ENCODE measurements around the gene CNTN4.

CNTN4 gene

DNA sequence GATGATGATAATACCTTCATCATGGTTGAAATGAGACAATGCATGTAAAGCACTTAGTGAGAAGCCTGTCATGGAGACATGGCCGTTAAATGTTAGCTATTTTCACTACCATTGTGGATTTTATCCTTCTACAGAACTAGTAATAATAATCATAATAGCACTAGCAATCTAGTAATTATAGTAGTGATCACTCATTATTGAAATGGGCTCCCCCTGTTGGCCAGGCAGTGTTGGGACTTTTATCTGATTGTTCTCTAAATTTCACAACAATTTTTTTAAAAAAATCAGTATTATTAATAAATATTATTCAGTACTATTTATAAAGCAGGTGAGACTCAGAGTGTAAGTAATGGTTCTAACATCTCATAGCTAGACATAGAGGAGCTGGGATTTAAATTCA, 615.3 kb downstream of the CNTN4 start:
- no peak for DNase-seq

DNA sequence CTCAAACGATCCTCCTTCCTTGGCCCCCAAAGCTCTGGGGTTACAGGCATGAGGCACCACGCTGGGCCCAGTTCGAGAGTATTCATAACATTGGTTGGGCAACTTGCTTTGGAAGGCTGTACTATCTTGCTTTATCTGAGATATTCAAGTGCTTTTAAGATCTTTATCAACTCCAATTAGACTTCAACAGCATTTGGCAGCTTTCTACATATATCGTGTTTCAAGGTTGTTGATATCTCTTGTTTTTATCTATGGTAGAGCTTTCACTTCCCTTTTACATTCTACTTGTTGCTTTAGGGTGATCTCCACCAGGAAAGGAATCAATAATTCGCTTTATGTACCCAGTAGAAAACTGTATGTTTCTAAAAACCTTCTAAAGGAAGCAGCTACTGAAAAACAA, 616.2 kb downstream of the CNTN4 start:
- DNase-seq: no peak

DNA sequence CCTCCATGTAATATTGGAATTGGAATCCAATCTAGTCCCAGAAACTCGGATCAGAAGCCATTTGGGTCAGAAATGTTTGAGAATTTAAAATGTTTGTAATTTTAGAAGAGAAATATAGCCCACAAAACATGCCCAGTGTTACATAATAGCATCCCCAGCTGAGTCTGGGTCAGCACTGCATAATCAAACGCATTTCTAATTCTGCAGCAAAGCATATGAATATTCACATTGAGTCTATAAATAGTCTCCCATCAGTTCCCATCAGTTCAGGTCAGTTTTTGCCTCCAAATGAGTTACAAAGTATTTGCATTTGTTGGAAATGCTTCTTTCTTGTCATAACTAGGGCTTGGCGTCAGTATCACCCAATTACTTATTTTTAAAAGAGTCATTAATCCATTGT, 628.4 kb downstream of the CNTN4 start:
- DNase-seq: no peak

DNA sequence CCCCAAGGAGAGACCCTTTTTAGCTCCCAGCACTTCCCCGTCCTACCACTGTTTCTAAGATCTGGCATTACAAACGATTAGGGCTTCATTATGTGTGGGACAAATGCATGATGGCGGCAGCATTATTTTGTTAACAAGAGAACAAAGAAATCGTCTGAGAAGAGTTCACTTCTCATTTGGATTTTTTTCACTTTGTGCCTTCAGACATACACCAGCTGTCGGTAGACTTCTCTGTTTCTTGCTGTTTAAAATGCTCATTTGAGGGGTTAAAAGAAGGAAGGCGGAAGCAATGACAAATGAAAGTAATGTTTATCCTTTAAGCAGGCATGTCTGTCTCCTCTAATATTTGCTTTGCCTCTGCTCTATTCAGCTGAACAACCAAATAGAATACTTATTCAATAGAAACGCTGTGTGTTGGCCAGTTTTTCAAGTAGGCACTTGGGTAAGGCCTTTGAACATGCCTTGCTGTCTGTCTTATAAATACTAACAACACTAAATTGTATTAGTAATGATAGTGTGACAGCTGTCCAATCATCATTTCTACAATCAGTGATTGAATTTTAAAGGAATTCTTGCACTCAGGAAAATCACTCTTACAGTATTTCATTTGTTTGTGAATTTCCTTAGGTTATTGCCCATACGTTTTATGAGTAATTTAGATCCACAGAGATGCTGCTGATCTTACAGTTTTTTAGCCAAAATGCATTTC, 629.1 kb downstream of the CNTN4 start:
- no peak for DNase-seq

DNA sequence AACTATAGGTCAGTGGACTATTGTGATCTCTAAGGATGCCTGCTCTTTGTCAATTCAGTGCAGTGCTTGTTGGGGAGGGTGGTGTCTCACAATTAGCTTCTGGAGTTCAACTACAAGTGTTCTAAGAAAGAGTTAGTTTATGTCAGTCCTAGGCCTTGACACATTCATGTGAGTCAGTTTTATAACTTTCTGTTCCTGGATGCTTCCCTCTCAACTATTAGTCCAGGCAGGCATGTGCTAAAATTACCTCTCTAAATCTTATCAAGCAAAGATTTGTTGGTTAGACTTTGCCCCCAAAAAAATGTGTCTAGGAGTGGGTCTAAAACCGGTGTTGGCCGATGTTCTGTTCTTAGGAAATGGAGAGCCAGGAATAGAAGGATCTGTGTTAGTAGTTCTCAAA, 633.2 kb downstream of the CNTN4 start:
- no peak for DNase-seq

DNA sequence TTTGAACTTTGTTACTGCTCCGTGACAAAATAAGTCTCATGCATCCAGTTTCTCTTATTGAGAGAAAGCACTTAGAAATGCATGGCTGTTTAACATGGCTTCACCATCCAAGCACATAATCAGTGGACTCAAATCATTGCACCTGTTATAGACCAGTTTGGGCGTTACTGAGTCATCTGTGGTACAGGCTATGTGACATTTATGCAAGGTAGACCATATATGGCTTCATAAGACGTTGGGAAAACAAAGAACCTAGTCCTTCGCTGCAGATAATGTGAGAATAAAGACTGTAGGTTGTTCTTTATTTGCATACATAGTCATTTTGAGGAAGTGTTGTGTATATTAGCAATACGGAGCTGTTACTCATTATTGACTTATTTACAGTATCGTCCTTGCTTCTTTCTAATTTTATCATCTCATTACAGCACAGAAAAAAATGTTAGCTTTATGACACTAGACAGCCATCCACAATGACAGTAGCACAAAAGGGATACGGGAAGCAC, 636.8 kb downstream of the CNTN4 start:
- no peak for DNase-seq

DNA sequence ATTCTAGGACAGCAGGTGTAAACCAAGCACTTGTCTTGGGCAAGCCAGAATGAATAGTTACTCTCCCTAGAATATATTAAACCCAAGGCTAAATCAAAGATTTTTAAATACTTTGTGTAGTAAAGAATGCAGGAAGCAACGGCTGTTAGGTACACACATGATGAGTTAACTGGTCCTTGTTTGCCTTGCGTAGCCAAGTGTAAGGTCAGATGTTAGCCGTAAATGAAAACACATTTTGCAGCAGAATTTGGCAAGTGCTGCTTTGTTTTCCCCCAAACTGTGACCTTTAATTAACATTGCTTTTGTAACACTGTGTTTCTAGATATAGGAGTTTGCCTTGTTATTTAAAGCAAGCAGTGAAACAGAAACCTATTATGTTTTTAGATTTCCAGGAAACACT, 642.9 kb downstream of the CNTN4 start:
- no peak for DNase-seq

DNA sequence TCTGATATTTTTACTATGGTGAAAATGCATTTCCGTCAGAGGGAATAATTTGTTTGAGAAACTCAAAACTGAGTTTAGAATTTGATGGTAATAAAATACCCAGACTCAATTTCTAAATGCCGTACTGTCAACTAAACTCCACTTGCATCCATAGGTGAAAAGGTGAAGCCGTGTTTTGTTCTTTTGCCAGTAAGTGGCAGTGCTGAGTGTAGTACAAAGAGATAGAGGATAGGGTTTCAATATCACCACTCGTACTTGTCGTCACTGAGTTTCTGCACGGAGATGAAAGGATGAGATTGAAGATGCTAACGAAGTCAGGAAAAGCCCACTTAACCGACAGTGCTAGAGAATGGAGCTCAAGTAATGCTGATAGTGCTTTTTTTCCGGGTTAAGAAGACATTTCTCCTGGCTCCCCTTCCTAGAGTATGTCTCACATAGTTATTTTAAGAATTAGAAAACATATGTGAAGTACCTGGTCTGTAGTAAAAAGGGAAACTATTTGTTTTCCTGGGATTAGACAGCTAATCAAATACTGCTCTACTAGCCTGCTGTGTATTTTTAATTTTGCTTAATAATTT, 666.4 kb downstream of the CNTN4 start:
- peak; percentile 1 for DNase-seq

DNA sequence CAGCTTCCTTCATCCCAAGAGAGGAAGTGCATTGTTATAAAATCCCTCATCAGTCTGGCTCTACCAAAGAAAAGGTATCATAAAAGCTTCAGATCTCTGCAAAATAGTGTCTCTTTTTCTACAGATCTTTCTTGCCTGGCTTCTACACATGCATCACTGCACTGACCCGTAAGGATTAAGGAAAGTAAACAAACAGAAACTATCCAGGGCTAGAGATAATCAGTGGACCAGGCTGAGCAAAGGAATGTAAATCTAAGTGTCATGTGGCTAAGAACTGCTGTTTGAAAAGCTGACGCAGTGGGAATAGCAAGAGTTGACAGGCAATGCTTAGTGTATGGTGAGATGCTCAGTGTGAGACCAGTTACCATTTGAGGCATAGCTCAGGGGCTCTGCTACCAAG, 671.8 kb downstream of the CNTN4 start:
- no peak for DNase-seq

DNA sequence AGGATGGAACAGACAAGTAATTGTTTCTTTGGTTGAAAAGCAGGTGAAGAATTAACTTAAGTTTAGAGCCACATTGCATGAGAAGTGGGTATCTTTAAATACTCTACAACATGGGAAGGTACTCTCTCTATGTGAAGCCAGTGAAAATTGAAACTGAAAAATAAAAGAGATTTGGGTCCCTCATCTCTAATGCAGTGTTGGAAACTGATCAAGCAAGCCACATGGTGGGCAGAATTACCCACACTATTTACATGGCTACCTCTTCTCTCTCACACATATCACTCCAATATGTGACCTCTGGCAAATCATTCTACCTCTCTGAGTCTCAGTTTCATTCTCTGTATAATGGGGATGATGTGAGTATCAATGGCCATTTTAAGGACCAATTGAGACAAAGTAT, 672.5 kb downstream of the CNTN4 start:
- DNase-seq: no peak

DNA sequence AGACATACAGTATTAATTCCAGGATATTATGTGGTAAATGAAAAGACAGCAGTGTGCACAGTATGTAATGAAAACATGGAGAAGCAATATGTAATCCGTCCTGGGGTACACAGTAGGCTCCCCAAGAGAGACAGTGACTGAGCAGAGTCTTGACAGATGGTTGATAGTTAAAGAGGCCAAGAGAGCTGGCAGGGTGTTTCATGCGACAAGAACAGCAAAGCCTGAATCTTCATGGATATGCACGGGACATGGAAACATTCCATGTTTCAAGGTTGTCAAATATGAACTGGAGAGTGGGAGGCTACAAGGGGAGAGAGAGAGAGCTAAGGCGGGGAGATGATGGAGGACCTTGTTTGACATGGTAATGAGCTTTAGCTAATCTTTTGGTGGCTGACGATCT, 673.1 kb downstream of the CNTN4 start:
- no peak for DNase-seq

DNA sequence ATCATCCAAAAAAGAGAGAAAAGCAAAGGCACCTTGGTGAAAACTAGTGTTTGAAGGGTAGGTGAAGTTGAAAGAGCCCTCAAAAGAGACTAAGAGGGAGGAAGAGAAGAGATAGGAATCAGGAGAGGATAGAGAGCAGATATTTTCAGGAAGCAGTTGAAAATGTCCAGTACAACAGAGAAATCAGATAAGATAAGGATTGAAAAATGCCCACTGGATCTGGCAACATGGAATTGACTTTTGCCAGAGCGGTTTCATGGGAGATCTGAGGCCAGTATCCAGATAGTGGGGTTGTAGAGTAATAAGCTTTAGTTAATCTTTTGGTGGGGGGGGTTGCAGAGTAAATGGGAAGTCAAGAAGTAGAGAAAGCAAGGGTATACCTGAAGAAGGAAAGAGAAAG, 674.1 kb downstream of the CNTN4 start:
- DNase-seq: no peak

DNA sequence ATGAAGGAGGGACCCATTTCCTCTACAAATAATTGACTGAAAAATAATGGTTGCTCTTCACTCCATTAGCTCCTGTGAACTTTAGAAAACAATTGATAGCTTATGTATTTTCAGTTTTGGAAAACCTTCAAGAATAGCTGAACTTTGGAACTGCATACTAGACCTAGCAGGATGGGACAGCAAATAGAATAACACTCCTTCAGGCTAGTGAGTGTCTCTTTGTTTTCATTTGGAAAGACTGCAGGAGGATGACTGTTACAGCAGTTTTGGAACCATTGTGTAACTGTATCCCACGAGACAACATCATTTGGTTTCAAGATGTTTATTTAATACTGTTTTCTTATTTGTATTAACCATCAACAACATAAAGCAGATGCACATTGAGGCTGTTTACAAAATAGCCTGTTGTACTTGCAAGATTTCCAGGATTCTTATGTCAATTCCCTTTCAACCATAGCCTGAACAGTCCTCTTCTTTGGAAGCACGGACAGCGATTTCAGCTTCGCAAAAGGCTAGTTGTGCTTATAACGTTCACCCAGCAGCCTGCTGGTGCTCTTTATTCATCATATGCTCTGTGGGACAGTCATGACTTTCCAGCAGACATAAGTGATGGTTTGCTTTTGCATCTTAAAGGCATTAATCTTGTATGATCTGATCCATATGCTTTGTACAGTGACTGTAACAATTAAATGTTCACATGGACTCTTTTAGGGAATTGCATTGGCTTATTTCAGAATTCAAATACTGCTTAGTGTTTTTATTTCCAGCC, 676.0 kb downstream of the CNTN4 start:
- DNase-seq: no peak

DNA sequence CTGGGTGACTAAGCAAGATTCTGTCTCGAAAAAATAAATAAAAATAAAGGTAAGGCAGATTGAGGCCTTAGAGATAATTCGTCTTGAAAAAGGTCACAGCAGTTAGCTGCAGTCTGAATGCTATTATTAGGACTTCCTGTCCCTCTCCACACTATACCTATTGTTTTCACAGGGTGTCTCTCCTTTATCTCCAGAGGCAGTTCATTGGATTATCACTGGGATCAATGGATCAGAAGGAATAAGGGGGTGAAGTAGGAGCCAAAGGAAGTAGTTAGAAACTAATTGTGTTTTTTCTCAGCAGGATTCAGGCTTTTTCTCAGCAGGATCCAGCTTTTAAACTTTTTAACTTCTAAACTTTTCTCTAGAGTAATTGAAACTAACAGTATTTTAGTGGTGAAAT, 684.6 kb downstream of the CNTN4 start:
- DNase-seq: no peak

DNA sequence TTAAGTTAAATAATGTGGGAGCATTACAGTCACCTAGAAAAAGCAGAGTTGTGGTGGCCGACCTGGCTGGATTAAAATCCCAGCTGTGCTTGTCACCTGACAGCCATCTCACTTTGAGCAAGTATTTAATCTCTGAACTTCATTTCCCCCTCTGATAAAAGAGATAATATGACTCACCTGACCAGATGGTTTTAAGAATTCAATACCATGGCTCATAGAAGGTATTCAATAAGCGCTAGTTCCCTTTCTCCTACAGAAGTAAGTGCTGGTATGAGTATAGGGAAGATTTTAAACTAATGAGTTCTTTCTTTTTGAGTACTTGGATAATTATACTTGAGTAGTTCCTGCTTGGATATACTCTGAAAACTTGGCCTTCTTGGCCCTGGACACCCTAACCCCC, 686.0 kb downstream of the CNTN4 start:
- DNase-seq: no peak

DNA sequence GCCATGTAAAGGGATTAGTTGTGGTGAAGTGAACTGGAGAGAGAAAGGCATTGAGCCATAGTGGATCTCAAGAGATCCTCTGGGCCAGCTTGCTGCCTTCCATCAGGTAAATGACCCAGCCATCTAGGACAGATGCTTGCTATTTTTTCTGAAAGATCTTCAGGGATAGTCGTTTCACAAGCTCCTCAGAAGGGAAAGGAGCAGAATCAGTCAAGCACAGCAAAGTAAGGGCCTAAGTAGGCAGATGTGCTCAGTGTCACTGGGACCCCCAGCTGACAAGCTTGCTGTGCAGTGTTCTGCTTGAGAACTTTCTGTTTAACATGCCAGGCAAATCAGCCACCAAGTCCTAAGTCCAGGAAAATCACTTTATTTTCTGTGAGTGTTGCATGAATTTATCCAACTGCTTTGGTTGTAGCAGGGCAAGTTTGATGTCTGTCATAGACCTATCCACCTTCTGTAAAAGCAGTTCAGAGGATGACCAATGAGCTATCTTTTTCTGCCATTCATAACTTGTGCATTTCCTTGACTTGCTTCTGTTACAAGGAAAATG, 691.7 kb downstream of the CNTN4 start:
- no peak for DNase-seq

DNA sequence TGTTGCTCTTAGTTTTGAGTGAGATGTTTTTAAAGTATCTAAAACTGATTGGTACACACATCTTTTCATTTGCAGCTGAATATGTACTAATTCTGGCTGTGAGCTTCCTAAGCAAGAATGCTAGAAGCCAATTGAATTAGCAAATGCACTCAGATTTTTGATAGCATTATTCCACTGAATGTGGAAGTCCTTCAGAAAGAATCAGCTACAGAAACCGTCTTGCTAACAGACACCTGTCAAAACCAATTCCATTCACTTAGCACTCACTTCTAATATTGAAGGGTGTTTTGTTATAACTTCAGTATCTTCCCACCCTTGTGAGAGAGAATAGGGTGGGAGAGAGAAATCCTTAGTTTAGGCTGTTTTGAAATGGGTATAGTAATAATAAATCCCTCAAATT, 693.8 kb downstream of the CNTN4 start:
- no peak for DNase-seq

DNA sequence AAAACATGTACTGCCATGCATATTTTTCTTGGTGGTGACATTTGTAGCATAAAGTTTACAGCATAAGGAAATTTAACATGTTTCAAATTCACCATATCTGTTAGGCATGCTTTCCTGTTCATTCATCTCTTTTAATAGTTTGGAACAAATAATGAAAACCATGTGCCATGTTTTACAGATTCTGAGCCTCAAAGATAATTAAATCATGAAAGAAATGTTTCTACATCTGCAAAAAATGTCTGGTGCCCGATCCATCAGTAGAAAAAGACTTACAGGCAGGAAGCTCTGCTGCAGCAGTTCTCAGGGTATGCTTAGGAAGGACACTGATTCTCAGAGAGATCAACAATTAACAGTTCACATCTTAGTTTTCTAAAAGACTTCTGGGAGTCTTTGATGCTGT, 695.3 kb downstream of the CNTN4 start:
- no peak for DNase-seq

DNA sequence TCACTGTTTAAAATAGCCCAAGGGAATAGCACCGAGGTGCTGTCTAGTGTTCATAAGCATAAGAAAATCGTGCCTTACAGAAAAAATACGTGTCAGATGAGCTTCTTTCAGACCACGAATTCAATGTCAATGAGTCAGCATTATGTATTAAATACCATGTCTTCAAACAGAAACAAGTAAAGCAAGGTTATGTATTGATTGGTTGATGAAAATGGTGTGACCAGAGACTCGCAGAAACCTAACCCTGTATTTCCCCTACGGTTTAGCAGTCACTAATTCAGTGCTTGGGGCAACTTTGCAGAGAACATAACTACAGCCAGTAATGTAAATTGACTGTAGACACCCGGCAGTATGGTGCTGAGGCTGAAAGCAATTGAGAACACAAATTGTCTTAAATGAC, 703.8 kb downstream of the CNTN4 start:
- no peak for DNase-seq

DNA sequence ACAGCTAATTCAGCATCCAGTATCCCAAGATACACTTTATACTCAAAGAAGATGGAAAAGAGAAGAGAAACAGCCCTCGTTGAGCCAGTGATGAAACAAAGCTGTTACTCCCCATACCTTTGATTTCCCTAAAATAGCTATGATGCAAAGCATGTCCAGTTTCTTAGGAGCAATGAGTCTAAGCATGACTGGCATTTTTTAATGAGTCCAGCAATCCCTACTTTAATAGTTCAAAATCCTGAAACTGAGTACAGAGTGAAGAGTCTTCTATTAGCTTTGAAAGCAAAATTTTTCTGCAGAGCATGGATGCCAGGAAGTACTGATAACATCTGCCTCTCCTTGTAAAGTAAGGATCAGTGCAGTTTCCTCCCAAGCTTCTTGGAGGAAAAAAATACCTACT, 708.8 kb downstream of the CNTN4 start:
- no peak for DNase-seq

DNA sequence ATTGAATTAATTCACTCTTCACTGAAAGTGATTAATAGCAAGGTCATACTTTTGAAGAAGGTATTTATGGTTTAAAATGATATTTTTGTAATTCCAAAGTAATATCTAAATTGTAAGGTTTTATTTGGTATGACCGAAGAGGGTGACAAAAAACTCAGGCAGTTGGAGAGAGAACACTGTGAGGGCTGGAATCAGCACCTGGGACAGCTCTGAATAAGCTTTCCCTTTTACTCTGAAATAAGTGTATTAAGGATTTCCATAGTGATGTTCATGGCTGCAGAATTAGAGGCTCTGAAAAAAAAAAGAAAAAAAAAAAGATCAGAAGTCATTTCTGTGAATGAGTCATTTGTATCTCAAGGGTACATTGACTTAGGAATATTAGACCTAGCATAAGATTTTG, 712.1 kb downstream of the CNTN4 start:
- peak; percentile 4 for DNase-seq

DNA sequence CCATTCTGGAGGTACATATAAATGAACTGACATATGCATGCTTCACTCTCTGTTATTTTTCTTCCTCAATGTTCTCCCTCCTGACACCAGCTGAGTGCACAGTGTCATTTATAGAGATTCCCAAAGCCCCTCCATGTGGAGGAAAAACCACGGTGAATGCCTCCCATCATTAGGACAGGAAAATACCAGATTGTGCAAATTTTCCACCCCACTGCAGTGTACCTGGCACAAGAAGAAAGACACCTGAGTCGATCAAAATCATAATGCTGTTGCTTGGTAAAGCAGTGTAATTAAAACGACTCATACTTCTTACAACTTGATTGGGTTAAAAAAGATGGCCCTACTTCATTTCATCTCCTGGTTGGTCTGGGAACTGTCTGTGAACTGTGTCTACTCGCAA, 720.9 kb downstream of the CNTN4 start:
- no peak for DNase-seq

DNA sequence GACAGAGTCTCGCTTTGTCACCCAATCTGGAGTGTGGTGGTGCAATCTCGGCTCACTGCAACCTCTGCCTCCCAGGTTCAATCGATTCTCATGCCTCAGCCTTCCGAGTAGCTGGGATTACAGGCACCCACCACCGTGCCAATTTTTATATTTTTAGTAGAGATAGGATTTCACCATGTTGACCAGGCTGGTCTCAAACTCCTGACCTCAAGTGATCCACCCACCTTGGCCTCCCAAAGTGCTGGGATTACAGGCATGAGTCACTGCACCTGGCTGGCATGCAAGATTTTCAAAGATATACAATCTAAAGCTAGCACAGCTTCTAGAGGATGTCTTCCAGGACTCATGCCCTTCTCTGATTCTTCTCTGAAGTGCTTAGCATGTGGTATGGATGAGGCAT, 722.3 kb downstream of the CNTN4 start:
- peak; percentile 2 for DNase-seq

DNA sequence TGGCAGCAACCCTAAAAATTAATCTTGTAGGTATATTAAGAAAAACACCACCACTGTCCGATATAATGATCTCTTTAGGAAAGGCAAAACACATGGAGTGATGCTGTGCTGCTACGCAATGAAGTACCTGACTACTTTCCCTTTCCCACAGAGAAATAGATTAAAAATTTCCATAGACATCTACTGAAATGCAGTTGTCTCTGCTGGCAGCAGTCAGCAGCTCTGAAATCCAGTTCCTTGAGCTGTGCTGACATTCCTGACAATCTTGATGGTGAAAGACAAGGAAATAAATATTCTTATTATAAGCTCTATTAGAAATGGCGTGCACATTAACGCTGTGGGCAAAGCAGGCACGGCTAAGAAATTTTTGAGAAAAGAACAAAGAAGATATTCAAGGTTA, 723.9 kb downstream of the CNTN4 start:
- peak; percentile 1 for DNase-seq

Measured in fibroblast of upper back skin (primary cell).